Adrenal gland (tissue), 5 donors: Measurements from ENCODE around the gene HSPA12B.
A peak's percentile ranks its signal among the peaks of the same experiment; 100 is the strongest.

Source experiments
- POLR2A ChIP-seq, 2 donors: fragments of 450-650 bp; IDR thresholded peaks; one replicate each; pipeline ENCODE4 v1.6.1; 2017; ENCODE audit warnings: antibody characterized with exemption in 2 of 2, mild to moderate bottlenecking in 2 of 2, moderate library complexity in 1 of 2
- TF ChIP-seq, protein P1 (sequence below), 6 experiments: fragments of 450-650 bp in 4 of 6; fragments of 200-600 bp in 2 of 6; sonication (generic) in 1 of 6; IDR thresholded peaks; 1 replicate in 5 of 6; 2 replicates in 1 of 6; pipeline versions ENCODE4 v1.5.1 to v1.8.0; 2016 to 2021; ENCODE audit warnings: antibody characterized with exemption in 6 of 6, mild to moderate bottlenecking in 2 of 6, moderate library complexity in 1 of 6
- donor health status: DM: no; HTN: no; CAD: no.

DNA sequence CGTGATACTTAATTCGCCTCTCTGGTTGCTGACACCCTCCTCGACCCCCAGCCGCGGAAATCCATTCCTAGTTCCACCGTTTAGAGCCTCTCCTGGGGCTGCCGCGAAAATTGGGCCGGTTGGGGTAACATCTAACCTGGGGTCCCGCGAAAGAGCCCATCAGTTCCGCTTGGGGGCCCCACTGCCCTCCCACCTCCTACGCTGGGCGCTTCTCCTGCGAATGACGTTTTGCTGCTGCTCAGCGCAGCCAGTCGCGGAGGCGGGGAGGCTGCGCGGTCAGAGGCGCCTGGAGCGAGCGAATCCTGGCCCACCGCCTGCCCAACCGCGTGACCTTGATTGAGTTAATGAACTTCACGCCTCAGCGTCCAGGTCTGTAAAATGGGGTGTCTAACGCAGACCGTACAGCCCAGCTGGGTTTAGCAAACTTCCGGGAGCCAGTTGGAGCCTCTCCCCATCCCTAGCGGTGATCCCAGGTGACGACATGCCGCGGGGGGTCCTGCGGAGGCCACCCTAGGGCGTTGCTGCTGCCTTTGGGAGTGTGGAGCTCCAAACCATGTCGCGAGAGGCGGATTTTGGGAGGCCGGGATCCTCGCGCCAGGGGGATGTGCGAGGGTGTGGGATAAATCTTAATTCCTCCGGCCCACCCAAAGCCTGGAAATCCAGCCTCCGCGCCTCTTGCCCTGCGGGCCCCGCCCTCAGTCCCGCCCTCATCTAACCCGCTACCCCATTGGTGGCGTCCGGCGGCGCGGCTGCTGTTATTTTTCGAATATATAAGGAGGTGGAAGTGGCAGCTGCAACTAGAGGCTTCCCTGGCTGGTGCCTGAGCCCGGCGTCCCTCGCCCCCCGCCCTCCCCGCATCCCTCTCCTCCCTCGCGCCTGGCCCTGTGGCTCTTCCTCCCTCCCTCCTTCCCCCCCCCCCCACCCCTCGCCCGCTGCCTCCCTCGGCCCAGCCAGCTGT is 63.3 kb downstream of the HSPA12B start, which contains the start of gene CDC25B:
- TF ChIP-seq, protein P1, sequence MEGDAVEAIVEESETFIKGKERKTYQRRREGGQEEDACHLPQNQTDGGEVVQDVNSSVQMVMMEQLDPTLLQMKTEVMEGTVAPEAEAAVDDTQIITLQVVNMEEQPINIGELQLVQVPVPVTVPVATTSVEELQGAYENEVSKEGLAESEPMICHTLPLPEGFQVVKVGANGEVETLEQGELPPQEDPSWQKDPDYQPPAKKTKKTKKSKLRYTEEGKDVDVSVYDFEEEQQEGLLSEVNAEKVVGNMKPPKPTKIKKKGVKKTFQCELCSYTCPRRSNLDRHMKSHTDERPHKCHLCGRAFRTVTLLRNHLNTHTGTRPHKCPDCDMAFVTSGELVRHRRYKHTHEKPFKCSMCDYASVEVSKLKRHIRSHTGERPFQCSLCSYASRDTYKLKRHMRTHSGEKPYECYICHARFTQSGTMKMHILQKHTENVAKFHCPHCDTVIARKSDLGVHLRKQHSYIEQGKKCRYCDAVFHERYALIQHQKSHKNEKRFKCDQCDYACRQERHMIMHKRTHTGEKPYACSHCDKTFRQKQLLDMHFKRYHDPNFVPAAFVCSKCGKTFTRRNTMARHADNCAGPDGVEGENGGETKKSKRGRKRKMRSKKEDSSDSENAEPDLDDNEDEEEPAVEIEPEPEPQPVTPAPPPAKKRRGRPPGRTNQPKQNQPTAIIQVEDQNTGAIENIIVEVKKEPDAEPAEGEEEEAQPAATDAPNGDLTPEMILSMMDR (IDR thresholded peaks at IDR 0.05): peak; percentile 23 to 85 (median 76)
- peak in 1 of 2 donors; percentile 42 for TF ChIP-seq POLR2A (IDR thresholded peaks at IDR 0.05)
